ENCODE data around the gene COMMD9. TPM values are rescaled to one million over a fixed set of nuclear protein-coding genes. Genes with fewer than 3 reads are reported as not detected.
A peak's percentile ranks its signal among the peaks of the same experiment; 100 is the strongest.

COMMD9 gene
- total and polyA plus RNA-seq, 10 of the 15 experiments (the other 5 are each of a cell fraction or from before 2014, with no cell fraction given) = 31.4 to 119 (median 56.2) TPM

DNA sequence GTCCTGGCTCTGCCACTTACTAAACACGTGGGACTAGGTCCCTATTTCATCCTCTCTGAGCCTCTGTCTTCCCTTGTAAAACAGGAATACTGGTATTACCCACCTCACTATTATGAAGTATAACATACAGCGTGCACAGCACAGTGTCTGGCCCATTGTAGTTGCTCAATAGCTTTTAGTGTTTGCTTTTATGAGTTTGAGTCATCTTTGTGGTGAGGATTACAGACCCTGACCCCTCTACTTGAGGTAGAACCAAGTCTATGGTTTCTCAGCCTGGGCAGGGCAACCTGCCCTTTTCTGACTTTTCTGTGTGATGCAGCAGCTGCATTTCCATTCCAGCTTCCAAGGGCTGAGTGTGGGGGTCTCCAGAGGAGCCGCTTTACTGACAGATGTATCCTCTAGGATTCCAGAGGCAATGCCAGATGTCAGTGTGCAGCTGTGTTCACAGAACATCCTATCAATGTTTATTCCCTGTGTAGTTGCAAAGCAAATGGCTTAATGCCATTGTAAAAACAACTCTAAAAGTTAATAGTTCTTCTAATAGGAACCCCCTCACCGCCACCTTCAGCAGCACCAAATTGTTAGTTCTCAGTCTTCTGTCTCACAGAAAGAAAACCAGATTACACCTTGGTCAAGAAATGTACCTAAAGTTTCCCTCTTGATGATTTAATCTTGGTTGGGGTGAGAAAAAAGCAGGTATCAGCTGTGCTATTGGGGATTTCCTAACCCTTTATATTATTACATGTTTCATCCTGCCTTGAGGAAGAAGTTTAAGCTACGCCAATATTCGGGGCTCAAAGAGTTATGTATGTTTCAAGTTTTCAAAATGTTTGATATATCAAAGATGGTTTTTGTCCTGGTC is 23.6 kb upstream of the COMMD9 start:
- Histone ChIP-seq H3K27ac (ENCODE audit: control insufficient read depth, insufficient read depth) (no peak overlapping the region), H2AFZ (ENCODE audit: control insufficient read depth, low read depth, low read length) (no peak overlapping the region), H3K36me3 (ENCODE audit: control insufficient read depth in 2 of 2, insufficient read depth in 2 of 2, low read length in 1 of 2) (no peaks in the 10 kb centered on the region), H3K9ac (ENCODE audit: control insufficient read depth, insufficient read depth, low read length) (no peak overlapping the region), H3K4me1 (ENCODE audit: control insufficient read depth, insufficient read depth, low read length) (no peaks in the 10 kb centered on the region), H3K27me3 (replicated peaks in 1 of 2; ENCODE audit: control insufficient read depth in 2 of 2, insufficient read depth in 2 of 2, low read length in 1 of 2) (peaks cover 0 to 2% of the 10 kb centered on the region in 2 experiments; a peak in 1 of 4 replicates), H3K4me2 (ENCODE audit: control insufficient read depth, insufficient read depth) (no peak overlapping the region), H3K79me2 (ENCODE audit: control insufficient read depth, insufficient read depth, low read length) (no peaks in the 10 kb centered on the region), H3K9me3 (replicated peaks; ENCODE audit: control insufficient read depth, insufficient read depth, low read length) (no peaks in the 10 kb centered on the region), H4K20me1 (ENCODE audit: control insufficient read depth, insufficient read depth) (no peaks in the 10 kb centered on the region), H3K4me3 (no peak overlapping the region)
- FAIRE-seq (no peak), ATAC-seq (peak; percentile 64), DNase-seq (ENCODE audit: low read depth, low spot score) (no peak)
- BruUV-seq (replicated peaks) = no TSS peak
- in situ Hi-C loops (cut with MboI) (no loop called here), intact Hi-C loops (cut with micrococcal nuclease; ENCODE audit: unreplicated experiment) (loop anchor here (2.0 kb wide), 1 partner anchor 42 kb away; no protein-coding TSS in a partner anchor)
- 1% methylated on average over 6 of the region's 6 CpGs for WGBS (ENCODE audit: insufficient coverage, insufficient replicate concordance, low lambda C conversion rate, missing lambda C conversion rate)
- ChIA-PET RAD21 (ENCODE audit: unreplicated experiment) (interaction anchor here (0.8 to 2.1 kb wide), 9 partner anchors 11 to 189 kb away, joined by 3 to 11 read pairs (median 4); no protein-coding TSS in a partner anchor), CTCF (interaction anchor here (1.4 to 3.6 kb wide), 5 partner anchors 11 to 180 kb away, joined by 3 to 25 read pairs (median 4); no protein-coding TSS in a partner anchor), SMC1A (ENCODE audit: uncharacterized antibody, unreplicated experiment) (interaction anchor here (0.6 to 2.1 kb wide), 12 partner anchors 12 to 189 kb away, joined by 3 to 9 read pairs (median 3); no protein-coding TSS in a partner anchor), POLR2A (no interaction called here)
- peak in 1 of 2 experiments; percentile 34; a peak in 1 of 4 replicates for TF ChIP-seq IKZF2 (IDR thresholded peaks at IDR 0.05)
- peak; percentile 49 for TF ChIP-seq RELA (IDR thresholded peaks at IDR 0.05; ENCODE audit: borderline replicate concordance, partially characterized antibody)
- TF ChIP-seq, protein P1, sequence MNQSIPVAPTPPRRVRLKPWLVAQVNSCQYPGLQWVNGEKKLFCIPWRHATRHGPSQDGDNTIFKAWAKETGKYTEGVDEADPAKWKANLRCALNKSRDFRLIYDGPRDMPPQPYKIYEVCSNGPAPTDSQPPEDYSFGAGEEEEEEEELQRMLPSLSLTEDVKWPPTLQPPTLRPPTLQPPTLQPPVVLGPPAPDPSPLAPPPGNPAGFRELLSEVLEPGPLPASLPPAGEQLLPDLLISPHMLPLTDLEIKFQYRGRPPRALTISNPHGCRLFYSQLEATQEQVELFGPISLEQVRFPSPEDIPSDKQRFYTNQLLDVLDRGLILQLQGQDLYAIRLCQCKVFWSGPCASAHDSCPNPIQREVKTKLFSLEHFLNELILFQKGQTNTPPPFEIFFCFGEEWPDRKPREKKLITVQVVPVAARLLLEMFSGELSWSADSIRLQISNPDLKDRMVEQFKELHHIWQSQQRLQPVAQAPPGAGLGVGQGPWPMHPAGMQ (IDR thresholded peaks at IDR 0.05; ENCODE audit: borderline replicate concordance) = no peak
- no peak for TF ChIP-seq FOXK2 (IDR thresholded peaks at IDR 0.05)
- no peak for TF ChIP-seq RBBP5 (conservative IDR thresholded peaks at IDR 0.05)
- TF ChIP-seq MEF2B (IDR thresholded peaks at IDR 0.05; ENCODE audit: partially characterized antibody, poor library complexity, severe bottlenecking) = no peak
- no peak for TF ChIP-seq ZNF622 (IDR thresholded peaks at IDR 0.05)
- TF ChIP-seq SPI1 (IDR thresholded peaks at IDR 0.05; ENCODE audit: borderline replicate concordance, insufficient read depth, low read depth, low read length) = no peak
- TF ChIP-seq, protein P2, sequence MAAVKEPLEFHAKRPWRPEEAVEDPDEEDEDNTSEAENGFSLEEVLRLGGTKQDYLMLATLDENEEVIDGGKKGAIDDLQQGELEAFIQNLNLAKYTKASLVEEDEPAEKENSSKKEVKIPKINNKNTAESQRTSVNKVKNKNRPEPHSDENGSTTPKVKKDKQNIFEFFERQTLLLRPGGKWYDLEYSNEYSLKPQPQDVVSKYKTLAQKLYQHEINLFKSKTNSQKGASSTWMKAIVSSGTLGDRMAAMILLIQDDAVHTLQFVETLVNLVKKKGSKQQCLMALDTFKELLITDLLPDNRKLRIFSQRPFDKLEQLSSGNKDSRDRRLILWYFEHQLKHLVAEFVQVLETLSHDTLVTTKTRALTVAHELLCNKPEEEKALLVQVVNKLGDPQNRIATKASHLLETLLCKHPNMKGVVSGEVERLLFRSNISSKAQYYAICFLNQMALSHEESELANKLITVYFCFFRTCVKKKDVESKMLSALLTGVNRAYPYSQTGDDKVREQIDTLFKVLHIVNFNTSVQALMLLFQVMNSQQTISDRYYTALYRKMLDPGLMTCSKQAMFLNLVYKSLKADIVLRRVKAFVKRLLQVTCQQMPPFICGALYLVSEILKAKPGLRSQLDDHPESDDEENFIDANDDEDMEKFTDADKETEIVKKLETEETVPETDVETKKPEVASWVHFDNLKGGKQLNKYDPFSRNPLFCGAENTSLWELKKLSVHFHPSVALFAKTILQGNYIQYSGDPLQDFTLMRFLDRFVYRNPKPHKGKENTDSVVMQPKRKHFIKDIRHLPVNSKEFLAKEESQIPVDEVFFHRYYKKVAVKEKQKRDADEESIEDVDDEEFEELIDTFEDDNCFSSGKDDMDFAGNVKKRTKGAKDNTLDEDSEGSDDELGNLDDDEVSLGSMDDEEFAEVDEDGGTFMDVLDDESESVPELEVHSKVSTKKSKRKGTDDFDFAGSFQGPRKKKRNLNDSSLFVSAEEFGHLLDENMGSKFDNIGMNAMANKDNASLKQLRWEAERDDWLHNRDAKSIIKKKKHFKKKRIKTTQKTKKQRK (IDR thresholded peaks at IDR 0.05; ENCODE audit: low read depth, low read length) = no peak
- TF ChIP-seq KLF5 (IDR thresholded peaks at IDR 0.05; ENCODE audit: partially characterized antibody) = no peak
- TF ChIP-seq, protein P3, sequence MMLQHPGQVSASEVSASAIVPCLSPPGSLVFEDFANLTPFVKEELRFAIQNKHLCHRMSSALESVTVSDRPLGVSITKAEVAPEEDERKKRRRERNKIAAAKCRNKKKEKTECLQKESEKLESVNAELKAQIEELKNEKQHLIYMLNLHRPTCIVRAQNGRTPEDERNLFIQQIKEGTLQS (IDR thresholded peaks at IDR 0.05; ENCODE audit: borderline replicate concordance, extremely low read depth, low read depth, low read length) = no peak
- TF ChIP-seq CHD2 (IDR thresholded peaks at IDR 0.05; ENCODE audit: borderline replicate concordance, low read depth, low read length) = no peak
- TF ChIP-seq NR2F1 (conservative IDR thresholded peaks at IDR 0.05) = peak; percentile 9; the same call in 1 of the 2 replicates
- no peak for TF ChIP-seq ESRRA (IDR thresholded peaks at IDR 0.05; ENCODE audit: low read length)
- no peak for TF ChIP-seq CREB1 (IDR thresholded peaks at IDR 0.05; ENCODE audit: low read depth)
- no peak for TF ChIP-seq ZNF274 (IDR thresholded peaks at IDR 0.05; ENCODE audit: insufficient read depth, insufficient read length)
- TF ChIP-seq, protein P4, sequence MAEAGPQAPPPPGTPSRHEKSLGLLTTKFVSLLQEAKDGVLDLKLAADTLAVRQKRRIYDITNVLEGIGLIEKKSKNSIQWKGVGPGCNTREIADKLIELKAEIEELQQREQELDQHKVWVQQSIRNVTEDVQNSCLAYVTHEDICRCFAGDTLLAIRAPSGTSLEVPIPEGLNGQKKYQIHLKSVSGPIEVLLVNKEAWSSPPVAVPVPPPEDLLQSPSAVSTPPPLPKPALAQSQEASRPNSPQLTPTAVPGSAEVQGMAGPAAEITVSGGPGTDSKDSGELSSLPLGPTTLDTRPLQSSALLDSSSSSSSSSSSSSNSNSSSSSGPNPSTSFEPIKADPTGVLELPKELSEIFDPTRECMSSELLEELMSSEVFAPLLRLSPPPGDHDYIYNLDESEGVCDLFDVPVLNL (IDR thresholded peaks at IDR 0.05; ENCODE audit: low read depth, low read length) = no peak
- TF ChIP-seq RUNX3 (IDR thresholded peaks at IDR 0.05; ENCODE audit: low read length) = 0 out of 2 replicates have a peak, but pooled peaks have one; percentile 13
